K562 (cell line): ENCODE measurements around the gene DERL3.

Source experiments
- ATF1 ChIP-seq, 2 experiments: fragments of 450-650 bp in 1 of 2; IDR thresholded peaks; 2 replicates each; pipeline ENCODE4 v1.6.1; 2016; ENCODE audit warnings: missing compliant biosample characterization in 1 of 2, missing genetic modification characterization in 1 of 2
- CBX2 ChIP-seq: fragments of 200-600 bp; sonication (generic); IDR thresholded peaks from one replicate; pipeline ENCODE4 v1.6.1; 2012; ENCODE audit warnings: mild to moderate bottlenecking, low read length, inconsistent platforms; ENCODE audit not compliant: insufficient read depth, poor library complexity, severe bottlenecking
- ETV5 ChIP-seq: sonication (generic); formaldehyde crosslinking; IDR thresholded peaks from 2 replicates; pipeline ENCODE4 v1.4.0; 2020; ENCODE audit warnings: low read depth, mild to moderate bottlenecking, missing genetic modification reagents
- MAX ChIP-seq: sonication (generic); formaldehyde crosslinking; IDR thresholded peaks from 2 replicates; pipeline ENCODE4 v1.9.0; 2022; ENCODE audit warnings: mild to moderate bottlenecking, missing genetic modification reagents
- NR3C1 ChIP-seq: sonication (generic); formaldehyde crosslinking; IDR thresholded peaks from 2 replicates; pipeline ENCODE4 v1.8.1; 2022; ENCODE audit warnings: missing genetic modification reagents
- POLR2A ChIP-seq: fragments of 450-650 bp; conservative IDR thresholded peaks from 2 replicates; pipeline ENCODE4 v1.6.1; 2016
- RFX5 ChIP-seq: IDR thresholded peaks from 2 replicates; pipeline ENCODE4 v1.6.1; 2011; ENCODE audit warnings: low read depth, mild to moderate bottlenecking, improper control_type of control experiment, low read length
- SNRNP70 ChIP-seq: fragments of 200-400 bp; formaldehyde crosslinking; optimal IDR thresholded peaks from 2 replicates; pipeline ENCODE3; 2017; ENCODE audit warnings: low read depth, low read length
- ZNF274 ChIP-seq: IDR thresholded peaks from 2 replicates; pipeline ENCODE4 v1.6.1; 2011; ENCODE audit warnings: low read depth, mild to moderate bottlenecking, low read length, moderate library complexity, borderline replicate concordance
- TF ChIP-seq, protein P1 (sequence below): sonication (generic); formaldehyde crosslinking; IDR thresholded peaks from 2 replicates; pipeline ENCODE4 v1.8.1; 2023; ENCODE audit warnings: mild to moderate bottlenecking, missing genetic modification reagents, moderate library complexity
- TF ChIP-seq, protein P2 (sequence below): sonication (generic); formaldehyde crosslinking; IDR thresholded peaks from 2 replicates; pipeline ENCODE4 v1.4.0; 2020; ENCODE audit warnings: mild to moderate bottlenecking, missing genetic modification reagents
- TF ChIP-seq, protein P3 (sequence below): fragments of 450-650 bp; formaldehyde crosslinking; conservative IDR thresholded peaks from 2 replicates; pipeline ENCODE4 v1.4.0; 2022; ENCODE audit warnings: mild to moderate bottlenecking, missing genetic modification characterization
- TF ChIP-seq, protein P4 (sequence below): IDR thresholded peaks from 2 replicates; pipeline ENCODE4 v1.6.1; 2012; ENCODE audit warnings: low read depth, low read length, improper control_type of control experiment, borderline replicate concordance

GRCh38 chr22:23787910-23788309 lies 50.9 kb downstream of the DERL3 start:
- no peak for TF ChIP-seq MAX (CRISPR knock-in tag)
- TF ChIP-seq, protein P1, sequence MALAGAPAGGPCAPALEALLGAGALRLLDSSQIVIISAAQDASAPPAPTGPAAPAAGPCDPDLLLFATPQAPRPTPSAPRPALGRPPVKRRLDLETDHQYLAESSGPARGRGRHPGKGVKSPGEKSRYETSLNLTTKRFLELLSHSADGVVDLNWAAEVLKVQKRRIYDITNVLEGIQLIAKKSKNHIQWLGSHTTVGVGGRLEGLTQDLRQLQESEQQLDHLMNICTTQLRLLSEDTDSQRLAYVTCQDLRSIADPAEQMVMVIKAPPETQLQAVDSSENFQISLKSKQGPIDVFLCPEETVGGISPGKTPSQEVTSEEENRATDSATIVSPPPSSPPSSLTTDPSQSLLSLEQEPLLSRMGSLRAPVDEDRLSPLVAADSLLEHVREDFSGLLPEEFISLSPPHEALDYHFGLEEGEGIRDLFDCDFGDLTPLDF (CRISPR knock-in tag) = no peak
- TF ChIP-seq NR3C1 = no peak
- TF ChIP-seq, protein P2, sequence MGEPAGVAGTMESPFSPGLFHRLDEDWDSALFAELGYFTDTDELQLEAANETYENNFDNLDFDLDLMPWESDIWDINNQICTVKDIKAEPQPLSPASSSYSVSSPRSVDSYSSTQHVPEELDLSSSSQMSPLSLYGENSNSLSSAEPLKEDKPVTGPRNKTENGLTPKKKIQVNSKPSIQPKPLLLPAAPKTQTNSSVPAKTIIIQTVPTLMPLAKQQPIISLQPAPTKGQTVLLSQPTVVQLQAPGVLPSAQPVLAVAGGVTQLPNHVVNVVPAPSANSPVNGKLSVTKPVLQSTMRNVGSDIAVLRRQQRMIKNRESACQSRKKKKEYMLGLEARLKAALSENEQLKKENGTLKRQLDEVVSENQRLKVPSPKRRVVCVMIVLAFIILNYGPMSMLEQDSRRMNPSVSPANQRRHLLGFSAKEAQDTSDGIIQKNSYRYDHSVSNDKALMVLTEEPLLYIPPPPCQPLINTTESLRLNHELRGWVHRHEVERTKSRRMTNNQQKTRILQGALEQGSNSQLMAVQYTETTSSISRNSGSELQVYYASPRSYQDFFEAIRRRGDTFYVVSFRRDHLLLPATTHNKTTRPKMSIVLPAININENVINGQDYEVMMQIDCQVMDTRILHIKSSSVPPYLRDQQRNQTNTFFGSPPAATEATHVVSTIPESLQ (CRISPR knock-in tag) = no peak
- TF ChIP-seq RFX5 = no peak
- TF ChIP-seq SNRNP70 = no peak
- TF ChIP-seq, protein P3, sequence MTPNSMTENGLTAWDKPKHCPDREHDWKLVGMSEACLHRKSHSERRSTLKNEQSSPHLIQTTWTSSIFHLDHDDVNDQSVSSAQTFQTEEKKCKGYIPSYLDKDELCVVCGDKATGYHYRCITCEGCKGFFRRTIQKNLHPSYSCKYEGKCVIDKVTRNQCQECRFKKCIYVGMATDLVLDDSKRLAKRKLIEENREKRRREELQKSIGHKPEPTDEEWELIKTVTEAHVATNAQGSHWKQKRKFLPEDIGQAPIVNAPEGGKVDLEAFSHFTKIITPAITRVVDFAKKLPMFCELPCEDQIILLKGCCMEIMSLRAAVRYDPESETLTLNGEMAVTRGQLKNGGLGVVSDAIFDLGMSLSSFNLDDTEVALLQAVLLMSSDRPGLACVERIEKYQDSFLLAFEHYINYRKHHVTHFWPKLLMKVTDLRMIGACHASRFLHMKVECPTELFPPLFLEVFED (CRISPR knock-in tag) = no peak
- no peak for TF ChIP-seq POLR2A
- TF ChIP-seq, protein P4, sequence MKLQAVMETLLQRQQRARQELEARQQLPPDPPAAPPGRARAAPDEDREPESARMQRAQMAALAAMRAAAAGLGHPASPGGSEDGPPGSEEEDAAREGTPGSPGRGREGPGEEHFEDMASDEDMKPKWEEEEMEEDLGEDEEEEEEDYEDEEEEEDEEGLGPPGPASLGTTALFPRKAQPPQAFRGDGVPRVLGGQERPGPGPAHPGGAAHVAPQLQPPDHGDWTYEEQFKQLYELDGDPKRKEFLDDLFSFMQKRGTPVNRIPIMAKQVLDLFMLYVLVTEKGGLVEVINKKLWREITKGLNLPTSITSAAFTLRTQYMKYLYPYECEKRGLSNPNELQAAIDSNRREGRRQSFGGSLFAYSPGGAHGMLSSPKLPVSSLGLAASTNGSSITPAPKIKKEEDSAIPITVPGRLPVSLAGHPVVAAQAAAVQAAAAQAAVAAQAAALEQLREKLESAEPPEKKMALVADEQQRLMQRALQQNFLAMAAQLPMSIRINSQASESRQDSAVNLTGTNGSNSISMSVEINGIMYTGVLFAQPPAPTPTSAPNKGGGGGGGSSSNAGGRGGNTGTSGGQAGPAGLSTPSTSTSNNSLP = no peak
- no peak for TF ChIP-seq CBX2
- no peak for TF ChIP-seq ATF1 (CRISPR knock-in tag; IDR thresholded peaks at IDR 0.05)
- TF ChIP-seq ATF1 (tag; IDR thresholded peaks at IDR 0.05) = no peak
- TF ChIP-seq ZNF274 = no peak
- TF ChIP-seq ETV5 (CRISPR knock-in tag) = no peak
